ENCODE measurements around the gene MRTFA. TPM values are rescaled to one million over a fixed set of nuclear protein-coding genes. Genes with fewer than 3 reads are reported as not detected.
A peak's percentile ranks its signal among the peaks of the same experiment; 100 is the strongest.

MRTFA gene
- polyA plus RNA-seq, 2 of the 4 experiments (the other 2 are of a cell fraction) = 6.8 to 48.3 TPM

DNA sequence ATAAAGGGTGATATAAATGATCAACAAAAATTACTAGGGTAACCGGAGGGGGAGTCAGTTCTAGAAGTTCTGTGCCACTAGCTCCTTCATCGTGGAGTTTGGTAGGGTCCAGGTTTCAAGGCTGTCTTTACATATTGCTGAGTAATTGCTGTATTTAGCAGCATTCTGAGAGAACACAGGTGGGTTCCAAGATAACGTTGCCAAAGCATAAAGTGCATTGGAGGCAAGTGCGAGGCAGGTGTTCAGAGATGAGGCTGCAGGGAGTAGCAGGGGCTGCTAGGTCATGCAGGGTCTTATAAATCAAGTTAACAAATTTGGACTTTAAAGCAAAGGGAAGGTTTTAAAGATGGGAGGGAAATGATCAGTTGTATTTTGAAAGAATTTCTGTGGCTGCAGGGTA is 248.3 kb downstream of the MRTFA start:
- WGBS (ENCODE audit: missing lambda C conversion rate) = 77% methylated on average over 4 of the region's 4 CpGs
- no peak for ATAC-seq
- CTCF ChIA-PET = interaction anchor here (0.9 kb wide), 1 partner anchor 10 kb away, joined by 4 read pairs; no protein-coding TSS in a partner anchor

DNA sequence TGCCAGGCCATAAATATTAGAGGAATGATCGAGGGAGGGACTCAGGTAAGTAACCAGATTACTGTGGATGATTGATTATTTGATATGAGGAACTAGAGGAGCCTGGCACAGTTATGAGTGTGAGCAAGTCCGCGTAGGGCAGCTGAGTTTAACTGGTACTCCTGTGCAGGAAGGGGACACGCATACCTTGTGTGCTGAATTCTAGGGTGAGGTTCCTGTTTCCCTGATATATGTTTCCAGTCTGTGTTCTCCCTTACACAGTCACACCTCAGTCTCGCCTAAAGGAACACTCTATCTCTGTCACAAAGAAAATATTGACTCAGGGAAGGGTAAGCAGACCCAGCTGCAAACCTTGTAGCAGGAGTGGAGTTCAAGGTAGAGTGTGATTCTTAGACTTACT is 248.8 kb downstream of the MRTFA start:
- TF ChIP-seq, protein P1, sequence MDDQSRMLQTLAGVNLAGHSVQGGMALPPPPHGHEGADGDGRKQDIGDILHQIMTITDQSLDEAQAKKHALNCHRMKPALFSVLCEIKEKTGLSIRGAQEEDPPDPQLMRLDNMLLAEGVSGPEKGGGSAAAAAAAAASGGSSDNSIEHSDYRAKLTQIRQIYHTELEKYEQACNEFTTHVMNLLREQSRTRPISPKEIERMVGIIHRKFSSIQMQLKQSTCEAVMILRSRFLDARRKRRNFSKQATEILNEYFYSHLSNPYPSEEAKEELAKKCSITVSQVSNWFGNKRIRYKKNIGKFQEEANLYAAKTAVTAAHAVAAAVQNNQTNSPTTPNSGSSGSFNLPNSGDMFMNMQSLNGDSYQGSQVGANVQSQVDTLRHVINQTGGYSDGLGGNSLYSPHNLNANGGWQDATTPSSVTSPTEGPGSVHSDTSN (IDR thresholded peaks at IDR 0.05) = no peak
- no peak for TF ChIP-seq SMC3 (IDR thresholded peaks at IDR 0.05)
- TF ChIP-seq RARB (CRISPR knock-in tag; IDR thresholded peaks at IDR 0.05) = no peak
- no peak for TF ChIP-seq RFX5 (IDR thresholded peaks at IDR 0.05)
- TF ChIP-seq POLR2AphosphoS2 (conservative IDR thresholded peaks at IDR 0.05; ENCODE audit: low read length) = no peak
- no peak for TF ChIP-seq RNF2 (IDR thresholded peaks at IDR 0.05; ENCODE audit: borderline replicate concordance, low read depth)
- TF ChIP-seq, protein P2, sequence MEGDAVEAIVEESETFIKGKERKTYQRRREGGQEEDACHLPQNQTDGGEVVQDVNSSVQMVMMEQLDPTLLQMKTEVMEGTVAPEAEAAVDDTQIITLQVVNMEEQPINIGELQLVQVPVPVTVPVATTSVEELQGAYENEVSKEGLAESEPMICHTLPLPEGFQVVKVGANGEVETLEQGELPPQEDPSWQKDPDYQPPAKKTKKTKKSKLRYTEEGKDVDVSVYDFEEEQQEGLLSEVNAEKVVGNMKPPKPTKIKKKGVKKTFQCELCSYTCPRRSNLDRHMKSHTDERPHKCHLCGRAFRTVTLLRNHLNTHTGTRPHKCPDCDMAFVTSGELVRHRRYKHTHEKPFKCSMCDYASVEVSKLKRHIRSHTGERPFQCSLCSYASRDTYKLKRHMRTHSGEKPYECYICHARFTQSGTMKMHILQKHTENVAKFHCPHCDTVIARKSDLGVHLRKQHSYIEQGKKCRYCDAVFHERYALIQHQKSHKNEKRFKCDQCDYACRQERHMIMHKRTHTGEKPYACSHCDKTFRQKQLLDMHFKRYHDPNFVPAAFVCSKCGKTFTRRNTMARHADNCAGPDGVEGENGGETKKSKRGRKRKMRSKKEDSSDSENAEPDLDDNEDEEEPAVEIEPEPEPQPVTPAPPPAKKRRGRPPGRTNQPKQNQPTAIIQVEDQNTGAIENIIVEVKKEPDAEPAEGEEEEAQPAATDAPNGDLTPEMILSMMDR (IDR thresholded peaks at IDR 0.05) = no peak
- TF ChIP-seq BHLHE40 (IDR thresholded peaks at IDR 0.05; ENCODE audit: low read depth, low read length) = no peak
- TF ChIP-seq NFE2L2 (conservative IDR thresholded peaks at IDR 0.05; ENCODE audit: low read length) = no peak
- TF ChIP-seq GATA3 (IDR thresholded peaks at IDR 0.05; ENCODE audit: borderline replicate concordance) = no peak
- TF ChIP-seq MYC (IDR thresholded peaks at IDR 0.05; ENCODE audit: borderline replicate concordance, low read length) = no peak
- TF ChIP-seq JUNB (IDR thresholded peaks at IDR 0.05) = no peak
- TF ChIP-seq ZFP36 (IDR thresholded peaks at IDR 0.05; ENCODE audit: borderline replicate concordance, partially characterized antibody) = no peak
- TF ChIP-seq, protein P3, sequence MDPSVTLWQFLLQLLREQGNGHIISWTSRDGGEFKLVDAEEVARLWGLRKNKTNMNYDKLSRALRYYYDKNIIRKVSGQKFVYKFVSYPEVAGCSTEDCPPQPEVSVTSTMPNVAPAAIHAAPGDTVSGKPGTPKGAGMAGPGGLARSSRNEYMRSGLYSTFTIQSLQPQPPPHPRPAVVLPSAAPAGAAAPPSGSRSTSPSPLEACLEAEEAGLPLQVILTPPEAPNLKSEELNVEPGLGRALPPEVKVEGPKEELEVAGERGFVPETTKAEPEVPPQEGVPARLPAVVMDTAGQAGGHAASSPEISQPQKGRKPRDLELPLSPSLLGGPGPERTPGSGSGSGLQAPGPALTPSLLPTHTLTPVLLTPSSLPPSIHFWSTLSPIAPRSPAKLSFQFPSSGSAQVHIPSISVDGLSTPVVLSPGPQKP (IDR thresholded peaks at IDR 0.05; ENCODE audit: low read depth, low read length) = no peak
- no peak for TF ChIP-seq HDAC2 (IDR thresholded peaks at IDR 0.05)
- no peak for TF ChIP-seq FOSB (CRISPR knock-in tag; IDR thresholded peaks at IDR 0.05)
- TF ChIP-seq, protein P4, sequence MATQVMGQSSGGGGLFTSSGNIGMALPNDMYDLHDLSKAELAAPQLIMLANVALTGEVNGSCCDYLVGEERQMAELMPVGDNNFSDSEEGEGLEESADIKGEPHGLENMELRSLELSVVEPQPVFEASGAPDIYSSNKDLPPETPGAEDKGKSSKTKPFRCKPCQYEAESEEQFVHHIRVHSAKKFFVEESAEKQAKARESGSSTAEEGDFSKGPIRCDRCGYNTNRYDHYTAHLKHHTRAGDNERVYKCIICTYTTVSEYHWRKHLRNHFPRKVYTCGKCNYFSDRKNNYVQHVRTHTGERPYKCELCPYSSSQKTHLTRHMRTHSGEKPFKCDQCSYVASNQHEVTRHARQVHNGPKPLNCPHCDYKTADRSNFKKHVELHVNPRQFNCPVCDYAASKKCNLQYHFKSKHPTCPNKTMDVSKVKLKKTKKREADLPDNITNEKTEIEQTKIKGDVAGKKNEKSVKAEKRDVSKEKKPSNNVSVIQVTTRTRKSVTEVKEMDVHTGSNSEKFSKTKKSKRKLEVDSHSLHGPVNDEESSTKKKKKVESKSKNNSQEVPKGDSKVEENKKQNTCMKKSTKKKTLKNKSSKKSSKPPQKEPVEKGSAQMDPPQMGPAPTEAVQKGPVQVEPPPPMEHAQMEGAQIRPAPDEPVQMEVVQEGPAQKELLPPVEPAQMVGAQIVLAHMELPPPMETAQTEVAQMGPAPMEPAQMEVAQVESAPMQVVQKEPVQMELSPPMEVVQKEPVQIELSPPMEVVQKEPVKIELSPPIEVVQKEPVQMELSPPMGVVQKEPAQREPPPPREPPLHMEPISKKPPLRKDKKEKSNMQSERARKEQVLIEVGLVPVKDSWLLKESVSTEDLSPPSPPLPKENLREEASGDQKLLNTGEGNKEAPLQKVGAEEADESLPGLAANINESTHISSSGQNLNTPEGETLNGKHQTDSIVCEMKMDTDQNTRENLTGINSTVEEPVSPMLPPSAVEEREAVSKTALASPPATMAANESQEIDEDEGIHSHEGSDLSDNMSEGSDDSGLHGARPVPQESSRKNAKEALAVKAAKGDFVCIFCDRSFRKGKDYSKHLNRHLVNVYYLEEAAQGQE (IDR thresholded peaks at IDR 0.05) = no peak
- no peak for TF ChIP-seq MAZ (IDR thresholded peaks at IDR 0.05; ENCODE audit: borderline replicate concordance, low read depth, low read length)
- 65% methylated on average over 5 of the region's 5 CpGs for WGBS (ENCODE audit: missing lambda C conversion rate)
- FAIRE-seq (no peak), DNase-seq (ENCODE audit: low read depth in 1 of 2, low spot score in 1 of 2) (no peak), ATAC-seq (peak in 1 of 2 experiments; percentile 35; a peak in 2 of 6 replicates)
- Histone ChIP-seq H3K4me3 (no peak overlapping the region), H3K4me2 (no peak overlapping the region), H3K27ac (no peak overlapping the region), H3K9me3 (no peaks in the 10 kb centered on the region), H3K4me1 (no peaks in the 10 kb centered on the region)
- ChIA-PET CTCF (interaction anchor here (0.9 kb wide), 1 partner anchor 10 kb away, joined by 4 read pairs; no protein-coding TSS in a partner anchor), POLR2A (no interaction called here)

More for the DNA sequence above, 248.3 kb downstream of the MRTFA start:
- no peak overlapping the region for H3K4me3 ChIP-seq
- H3K27ac ChIP-seq = no peak overlapping the region
- no peak overlapping the region for H3K4me2 ChIP-seq
- DNase-seq (ENCODE audit: low read depth in 1 of 2, low spot score in 1 of 2) (no peak), FAIRE-seq (no peak)
- POLR2A ChIA-PET = no interaction called here
- H3K4me1 ChIP-seq = no peaks in the 10 kb centered on the region
- no peak for TF ChIP-seq HOXA7 (CRISPR knock-in tag; IDR thresholded peaks at IDR 0.05)
- no peak for TF ChIP-seq CHD4 (IDR thresholded peaks at IDR 0.05; ENCODE audit: borderline replicate concordance)
- TF ChIP-seq, protein P5, sequence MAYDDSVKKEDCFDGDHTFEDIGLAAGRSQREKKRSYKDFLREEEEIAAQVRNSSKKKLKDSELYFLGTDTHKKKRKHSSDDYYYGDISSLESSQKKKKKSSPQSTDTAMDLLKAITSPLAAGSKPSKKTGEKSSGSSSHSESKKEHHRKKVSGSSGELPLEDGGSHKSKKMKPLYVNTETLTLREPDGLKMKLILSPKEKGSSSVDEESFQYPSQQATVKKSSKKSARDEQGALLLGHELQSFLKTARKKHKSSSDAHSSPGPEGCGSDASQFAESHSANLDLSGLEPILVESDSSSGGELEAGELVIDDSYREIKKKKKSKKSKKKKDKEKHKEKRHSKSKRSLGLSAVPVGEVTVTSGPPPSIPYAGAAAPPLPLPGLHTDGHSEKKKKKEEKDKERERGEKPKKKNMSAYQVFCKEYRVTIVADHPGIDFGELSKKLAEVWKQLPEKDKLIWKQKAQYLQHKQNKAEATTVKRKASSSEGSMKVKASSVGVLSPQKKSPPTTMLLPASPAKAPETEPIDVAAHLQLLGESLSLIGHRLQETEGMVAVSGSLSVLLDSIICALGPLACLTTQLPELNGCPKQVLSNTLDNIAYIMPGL (CRISPR knock-in tag; IDR thresholded peaks at IDR 0.05; ENCODE audit: borderline replicate concordance) = no peak
- no peak for TF ChIP-seq ZSCAN20 (CRISPR knock-in tag; IDR thresholded peaks at IDR 0.05)
- TF ChIP-seq KDM1A (IDR thresholded peaks at IDR 0.05; ENCODE audit: low read depth) = no peak
- TF ChIP-seq ESRRA (IDR thresholded peaks at IDR 0.05; ENCODE audit: borderline replicate concordance, low read length) = no peak
- TF ChIP-seq RAD21 (conservative IDR thresholded peaks at IDR 0.05 in 1 of 2, IDR thresholded peaks at IDR 0.05 in 1 of 2) = no peak
- TF ChIP-seq FOSB (CRISPR knock-in tag; IDR thresholded peaks at IDR 0.05) = no peak
- TF ChIP-seq CBX2 (IDR thresholded peaks at IDR 0.05; ENCODE audit: borderline replicate concordance, low read depth) = no peak
- TF ChIP-seq ZC3H11A (IDR thresholded peaks at IDR 0.05) = no peak
- no peak for TF ChIP-seq CBX8 (IDR thresholded peaks at IDR 0.05)
- no peaks in the 10 kb centered on the region for H3K9me3 ChIP-seq

Data from A549 (cell line).